Measurements from ENCODE around the gene FRY.

Gene FRY

GRCh38 chr13:32222046-32222676, 190.6 kb downstream of the FRY start:
- DNase-seq (ENCODE audit: low read depth), result no peak

DNA sequence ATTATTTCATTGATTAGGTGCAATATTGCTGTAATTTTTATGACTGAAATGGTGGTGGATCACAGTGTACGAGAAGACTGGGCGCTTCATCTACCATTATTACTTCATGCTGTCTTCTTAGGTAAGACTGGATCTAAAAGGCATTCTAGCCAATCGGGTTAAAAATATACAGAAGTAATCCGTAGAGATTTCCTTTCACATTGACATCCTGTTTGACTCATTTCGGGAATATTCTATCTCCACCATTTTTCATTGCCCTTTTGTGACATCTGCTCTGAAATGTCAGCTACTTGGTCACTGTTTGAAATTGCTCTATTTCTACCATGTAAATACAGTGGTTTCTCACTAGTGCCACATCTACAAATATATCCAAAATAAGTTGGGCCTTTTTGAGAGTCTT, 193.3 kb downstream of the FRY start:
- DNase-seq (ENCODE audit: low read depth), result no peak

DNA sequence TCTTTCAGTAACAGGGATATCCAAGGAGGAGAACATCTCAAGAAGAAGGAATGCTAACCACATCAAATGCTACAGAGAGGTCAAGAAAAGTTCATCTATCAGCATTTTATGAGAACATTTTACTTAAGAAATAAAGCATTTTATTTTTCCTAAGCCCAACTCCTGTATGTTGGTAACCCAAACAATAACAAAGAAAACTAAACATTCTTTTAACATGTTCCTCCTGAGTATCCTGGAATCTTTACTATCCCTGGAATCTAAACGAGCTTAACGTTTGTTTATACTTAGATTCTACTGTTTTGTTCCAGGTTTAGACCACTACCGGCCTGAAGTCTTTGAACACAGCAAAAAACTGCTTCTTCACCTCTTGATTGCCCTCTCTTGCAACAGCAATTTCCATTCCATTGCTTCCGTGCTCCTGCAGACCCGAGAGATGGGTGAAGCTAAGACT, 193.9 kb downstream of the FRY start:
- DNase-seq (ENCODE audit: low read depth), result no peak

DNA sequence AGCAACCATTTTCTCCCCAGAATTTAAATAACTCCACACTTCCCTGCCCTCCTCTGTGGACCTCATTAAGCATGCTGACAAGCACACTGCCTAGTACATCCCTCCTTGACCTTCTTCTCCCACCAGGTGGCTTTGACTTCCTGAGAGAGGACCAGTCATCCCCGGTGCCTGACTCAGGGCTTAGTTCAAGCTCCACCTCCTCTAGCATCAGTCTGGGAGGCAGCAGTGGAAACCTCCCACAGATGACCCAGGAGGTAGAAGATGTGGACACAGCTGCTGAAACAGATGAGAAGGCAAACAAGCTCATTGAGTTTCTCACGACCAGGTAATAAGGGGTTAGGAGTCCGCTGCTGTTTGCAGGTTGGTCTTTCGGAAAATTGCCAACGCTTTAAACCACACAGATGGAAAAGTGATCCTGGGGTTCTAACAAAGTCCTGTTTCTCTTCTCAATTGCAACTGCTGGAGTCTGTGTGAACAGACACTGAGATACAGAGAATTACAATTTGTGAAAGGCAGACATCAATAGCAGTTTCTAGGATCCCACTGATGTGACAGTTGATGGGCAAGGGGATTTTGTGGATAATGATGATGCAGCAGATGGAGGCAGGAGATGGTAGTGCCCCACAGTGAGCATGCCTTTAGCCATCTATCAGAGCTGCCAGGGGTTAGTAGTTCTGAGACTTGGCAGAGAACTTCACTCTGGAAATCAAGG, 196.9 kb downstream of the FRY start:
- DNase-seq (ENCODE audit: low read depth), result no peak

DNA sequence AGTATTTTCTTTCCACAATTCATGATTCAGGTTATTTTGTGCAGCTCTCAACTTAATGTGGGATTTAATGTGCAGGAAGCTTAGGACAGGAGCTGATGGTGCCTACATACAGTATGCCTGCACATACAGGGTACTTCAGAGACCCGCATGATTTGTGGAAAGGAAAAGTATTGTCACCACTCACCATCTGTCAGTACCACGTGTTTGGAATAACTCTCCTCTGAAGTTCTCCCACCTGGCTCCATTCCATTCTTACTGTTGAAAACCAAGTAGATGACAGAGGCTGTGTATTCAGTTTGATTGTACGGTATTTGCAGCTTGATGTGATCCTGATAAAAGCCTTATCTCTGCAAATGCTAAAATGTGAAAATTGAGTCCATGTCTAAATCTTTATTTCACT, 197.9 kb downstream of the FRY start:
- DNase-seq (ENCODE audit: low read depth), result no peak

DNA sequence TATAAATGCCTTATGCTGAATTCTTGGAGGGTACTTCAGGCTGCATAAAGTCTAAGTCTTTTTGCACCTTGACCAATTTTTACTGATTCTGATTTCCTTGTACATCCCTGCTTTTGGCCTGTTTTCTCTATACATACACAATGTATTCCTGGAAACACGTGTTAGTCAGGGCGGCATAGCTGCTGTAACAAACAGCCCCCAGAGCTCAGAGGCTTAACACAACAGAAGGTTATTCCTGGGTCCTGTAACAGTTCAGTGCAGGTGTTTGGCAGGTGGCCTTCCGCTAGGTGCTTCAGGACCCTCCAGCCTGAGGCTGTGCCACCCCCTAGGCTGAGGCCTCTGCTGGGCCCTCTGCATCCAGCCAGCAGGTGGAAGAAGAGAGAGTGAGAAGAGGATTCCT, 200.7 kb downstream of the FRY start:
- no peak for DNase-seq (ENCODE audit: low read depth)

DNA sequence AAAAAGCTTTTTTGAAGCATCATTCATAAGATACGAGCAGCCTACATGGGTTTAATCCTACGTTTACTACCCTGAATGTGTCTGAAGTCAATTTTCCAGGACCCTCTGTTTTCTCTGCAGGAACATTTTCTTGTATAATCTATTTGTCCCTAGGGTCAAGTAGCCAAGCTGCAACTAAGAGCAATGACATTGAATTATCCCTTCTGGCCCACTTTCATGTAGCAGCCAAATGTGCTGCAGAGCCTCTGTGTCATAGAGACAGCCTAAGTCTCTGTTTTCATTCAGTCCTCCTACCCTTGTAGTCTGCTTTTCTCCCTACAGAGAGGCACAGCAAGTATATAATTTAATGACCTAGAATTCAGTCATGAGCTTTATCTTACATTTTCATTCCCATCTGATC, 201.5 kb downstream of the FRY start:
- DNase-seq (ENCODE audit: low read depth), result no peak

DNA sequence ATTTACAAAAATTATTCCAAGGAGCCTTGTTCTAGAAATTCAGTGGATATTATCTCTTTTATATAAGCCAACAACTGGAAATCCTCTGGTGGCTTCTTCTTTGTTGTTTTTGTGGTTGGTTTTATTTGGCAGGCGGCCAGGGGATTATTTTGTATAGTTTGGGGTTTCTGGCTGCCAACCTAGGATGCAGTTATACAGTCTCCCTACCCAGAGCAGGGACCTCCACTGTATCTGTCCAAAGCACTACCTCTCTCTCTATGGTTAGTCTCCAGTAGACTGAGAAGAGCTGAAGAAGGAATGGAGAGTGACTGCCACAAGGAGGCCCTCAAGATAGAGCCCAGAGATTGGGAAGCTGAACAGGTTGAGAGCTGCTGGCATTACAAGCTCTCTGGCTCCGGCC, 203.3 kb downstream of the FRY start:
- no peak for DNase-seq (ENCODE audit: low read depth)

GRCh38 chr13:32237681-32238080, 206.1 kb downstream of the FRY start:
- DNase-seq (ENCODE audit: low read depth), result no peak

- DNase-seq (ENCODE audit: low read depth), result no peak
Observed at GRCh38 chr13:32243695-32244094, 212.1 kb downstream of the FRY start.

DNA sequence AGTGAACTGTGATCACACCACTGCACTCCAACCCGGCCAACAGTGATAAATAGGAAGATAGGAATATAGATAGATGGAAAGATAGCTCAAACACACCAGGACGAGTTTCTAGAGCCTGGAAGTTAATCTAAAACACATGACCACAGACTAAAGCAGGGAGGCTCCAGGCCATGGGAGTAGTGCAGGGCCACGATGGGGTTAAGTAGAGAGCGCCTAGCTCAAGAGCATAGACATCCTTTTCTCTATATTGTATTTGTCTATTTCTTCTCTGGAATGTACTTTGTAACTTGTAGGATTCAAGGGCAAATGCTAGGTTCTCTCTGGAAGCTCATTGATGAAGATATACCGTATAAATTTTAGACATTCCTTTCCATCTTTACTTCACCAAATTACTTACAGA, 214.0 kb downstream of the FRY start:
- DNase-seq (ENCODE audit: low read depth), result no peak

GRCh38 chr13:32246468-32246867, 214.9 kb downstream of the FRY start:
- peak; percentile 1 for DNase-seq (ENCODE audit: low read depth)

DNA sequence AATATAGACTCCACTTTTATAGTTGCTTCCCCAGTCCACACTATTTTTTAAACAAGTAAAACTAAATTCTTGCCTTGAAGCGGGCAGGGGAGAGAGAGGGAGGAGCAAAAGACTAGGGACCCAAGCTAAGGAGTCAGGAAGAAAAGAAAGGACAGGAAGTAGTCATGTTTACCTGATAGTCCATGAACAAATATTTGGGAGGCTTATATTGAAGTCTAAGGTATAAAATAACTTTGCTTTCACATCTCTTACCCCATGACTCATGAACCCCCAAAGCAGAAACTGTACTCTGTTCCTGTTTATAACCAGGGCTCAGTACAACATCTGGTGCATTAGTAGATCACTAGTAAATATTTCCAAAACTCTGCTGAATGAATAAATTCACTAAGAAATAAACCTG, 216.3 kb downstream of the FRY start:
- no peak for DNase-seq (ENCODE audit: low read depth)

DNA sequence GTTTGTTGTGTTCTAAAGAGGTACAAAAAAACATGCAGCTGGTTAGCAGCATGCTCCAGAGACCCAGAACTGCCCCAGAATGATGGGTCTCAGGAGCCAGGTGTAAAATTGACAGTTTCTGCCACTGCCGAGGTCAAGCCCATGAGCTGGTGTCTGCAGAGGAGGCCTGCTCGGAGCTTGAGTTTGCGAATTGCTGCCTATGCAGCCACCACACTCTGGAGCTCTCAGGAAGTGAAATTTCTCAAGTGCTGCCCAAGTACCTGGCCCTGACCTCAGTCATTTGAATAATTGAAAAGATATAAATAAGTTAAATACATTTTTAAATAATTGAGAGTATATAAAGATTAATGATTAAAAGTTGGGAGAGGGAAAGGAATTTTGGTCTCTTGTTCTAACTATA, 217.2 kb downstream of the FRY start:
- no peak for DNase-seq (ENCODE audit: low read depth)

- DNase-seq (ENCODE audit: low read depth), result no peak
Observed at GRCh38 chr13:32252812-32253438, 221.4 kb downstream of the FRY start.

DNA sequence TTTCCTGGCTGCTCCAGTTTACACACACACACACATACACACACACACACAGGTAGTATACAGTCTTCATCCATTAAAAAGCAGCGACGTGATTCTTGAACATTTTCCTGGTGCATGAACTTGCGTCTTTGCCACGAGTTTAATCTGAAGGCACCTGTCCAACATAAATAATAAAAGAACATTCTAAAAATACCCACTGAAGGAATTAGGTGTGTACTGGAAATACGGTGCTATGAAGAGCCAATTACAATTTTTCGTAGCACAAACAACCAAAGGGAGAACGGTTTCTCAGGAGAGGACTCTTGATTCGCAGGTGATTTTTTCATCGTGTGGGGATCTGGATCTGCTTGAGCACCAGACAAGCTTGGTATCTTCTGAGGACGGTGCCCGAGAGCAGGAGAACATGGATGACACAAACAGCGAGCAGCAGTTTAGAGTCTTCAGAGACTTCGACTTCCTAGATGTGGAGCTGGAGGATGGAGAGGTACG, 222.4 kb downstream of the FRY start:
- no peak for DNase-seq (ENCODE audit: low read depth)

DNA sequence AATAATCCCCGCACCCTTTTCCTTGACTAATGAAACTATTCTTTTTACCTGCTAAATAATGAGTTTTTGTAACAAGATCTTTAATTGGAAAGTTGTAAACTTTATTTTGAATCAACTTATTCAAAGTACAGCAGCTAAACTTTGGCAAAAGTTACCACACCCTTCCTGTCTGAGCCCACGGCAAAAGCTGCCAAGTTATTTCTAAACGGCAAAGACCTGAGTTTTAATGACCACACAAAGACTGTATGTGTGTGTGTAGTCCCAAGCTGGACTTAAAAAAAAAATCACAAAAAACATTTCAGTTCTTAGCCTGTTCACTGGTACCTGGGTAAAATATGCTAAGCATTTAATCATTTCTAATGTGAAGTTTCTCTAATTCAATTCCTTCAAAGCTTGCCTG, 222.8 kb downstream of the FRY start:
- DNase-seq (ENCODE audit: low read depth), result no peak

GRCh38 chr13:32254916-32255723, 223.5 kb downstream of the FRY start:
- DNase-seq (ENCODE audit: low read depth), result no peak

GRCh38 chr13:32255724-32256109, 224.1 kb downstream of the FRY start:
- no peak for DNase-seq (ENCODE audit: low read depth)

GRCh38 chr13:32256243-32256642, 224.7 kb downstream of the FRY start:
- no peak for DNase-seq (ENCODE audit: low read depth)

GRCh38 chr13:32257649-32258048, 226.1 kb downstream of the FRY start:
- no peak for DNase-seq (ENCODE audit: low read depth)

- DNase-seq (ENCODE audit: low read depth), result no peak
Observed at GRCh38 chr13:32259116-32259515, 227.5 kb downstream of the FRY start.

- DNase-seq (ENCODE audit: low read depth), result no peak
Observed at GRCh38 chr13:32261567-32261966, 230.0 kb downstream of the FRY start.
